ENCODE data around the gene FAM181A. TPM values are rescaled to one million over a fixed set of nuclear protein-coding genes. Genes with fewer than 3 reads are reported as not detected.

Gene FAM181A
- total RNA-seq, 4 donors from 2014 or later = not detected

DNA sequence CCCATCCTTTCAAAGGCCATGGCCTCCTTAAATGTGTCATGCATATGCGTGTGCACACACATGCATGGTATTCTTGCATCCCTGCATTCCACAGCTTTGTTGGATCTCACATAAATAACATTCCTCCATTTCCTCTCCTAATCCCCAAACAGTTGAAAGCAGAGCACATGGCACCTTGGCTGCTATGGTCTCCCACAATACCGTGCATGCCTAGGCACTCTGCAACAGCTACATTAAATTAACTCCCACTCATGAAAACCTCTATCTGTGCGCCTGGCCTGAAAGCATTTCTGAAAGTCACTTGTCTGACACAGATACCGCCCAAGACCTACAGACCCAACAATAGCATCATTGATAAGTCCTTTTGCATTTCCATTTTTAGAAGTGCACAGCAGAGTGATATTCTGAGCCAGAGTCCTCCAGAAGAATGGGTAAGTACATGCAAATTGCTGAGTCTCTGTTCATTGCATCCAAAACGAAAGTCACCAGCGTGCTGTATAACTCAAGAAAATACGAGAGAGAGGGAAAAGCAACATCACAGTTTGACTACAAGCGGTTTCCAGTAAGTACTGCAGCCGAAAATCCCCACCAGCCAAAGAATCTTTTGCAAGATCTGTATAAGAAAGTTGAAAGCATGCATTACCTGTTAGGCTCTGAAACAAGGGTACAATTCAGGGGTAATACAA lies 48.8 kb downstream of the FAM181A start:
- WGBS, 2 donors (ENCODE audit: low coverage in 1 of 2) = 38 to 56% methylated on average over 6 to 9 of the region's 9 CpGs
- TF ChIP-seq, protein P1, sequence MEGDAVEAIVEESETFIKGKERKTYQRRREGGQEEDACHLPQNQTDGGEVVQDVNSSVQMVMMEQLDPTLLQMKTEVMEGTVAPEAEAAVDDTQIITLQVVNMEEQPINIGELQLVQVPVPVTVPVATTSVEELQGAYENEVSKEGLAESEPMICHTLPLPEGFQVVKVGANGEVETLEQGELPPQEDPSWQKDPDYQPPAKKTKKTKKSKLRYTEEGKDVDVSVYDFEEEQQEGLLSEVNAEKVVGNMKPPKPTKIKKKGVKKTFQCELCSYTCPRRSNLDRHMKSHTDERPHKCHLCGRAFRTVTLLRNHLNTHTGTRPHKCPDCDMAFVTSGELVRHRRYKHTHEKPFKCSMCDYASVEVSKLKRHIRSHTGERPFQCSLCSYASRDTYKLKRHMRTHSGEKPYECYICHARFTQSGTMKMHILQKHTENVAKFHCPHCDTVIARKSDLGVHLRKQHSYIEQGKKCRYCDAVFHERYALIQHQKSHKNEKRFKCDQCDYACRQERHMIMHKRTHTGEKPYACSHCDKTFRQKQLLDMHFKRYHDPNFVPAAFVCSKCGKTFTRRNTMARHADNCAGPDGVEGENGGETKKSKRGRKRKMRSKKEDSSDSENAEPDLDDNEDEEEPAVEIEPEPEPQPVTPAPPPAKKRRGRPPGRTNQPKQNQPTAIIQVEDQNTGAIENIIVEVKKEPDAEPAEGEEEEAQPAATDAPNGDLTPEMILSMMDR (IDR thresholded peaks at IDR 0.05) = peak in 1 of 5 experiments; percentile 30
- TF ChIP-seq EP300 (IDR thresholded peaks at IDR 0.05; ENCODE audit: low read depth) = no peak
- TF ChIP-seq POLR2A (IDR thresholded peaks at IDR 0.05) = no peak
- TF ChIP-seq POLR2AphosphoS5 (IDR thresholded peaks at IDR 0.05) = no peak
- peak overlapping the region; percentile 28 to 43 (median 28) for H3K4me3 ChIP-seq
- H3K4me1 ChIP-seq = peaks cover 12 to 29% (median 24%) of the 10 kb centered on the region in 4 donors
- H3K36me3 ChIP-seq = no peaks in the 10 kb centered on the region
- peak overlapping the region; percentile 76 to 91 (median 85) for H3K27ac ChIP-seq
- in situ Hi-C loops (cut with MboI; ENCODE audit: low pct_ligation_motif_present in 1 of 4, low pct_unique_long_range_greater_than_20kb in 1 of 4, low sequenced_read_pairs in 3 of 4) (no loop called here), intact Hi-C loops (cut with DNase I; ENCODE audit: low total_unique reads) (no loop called here)
- H3K27me3 ChIP-seq = no peaks in the 10 kb centered on the region
- H3K9me3 ChIP-seq = no peaks in the 10 kb centered on the region
- no peak for DNase-seq

DNA sequence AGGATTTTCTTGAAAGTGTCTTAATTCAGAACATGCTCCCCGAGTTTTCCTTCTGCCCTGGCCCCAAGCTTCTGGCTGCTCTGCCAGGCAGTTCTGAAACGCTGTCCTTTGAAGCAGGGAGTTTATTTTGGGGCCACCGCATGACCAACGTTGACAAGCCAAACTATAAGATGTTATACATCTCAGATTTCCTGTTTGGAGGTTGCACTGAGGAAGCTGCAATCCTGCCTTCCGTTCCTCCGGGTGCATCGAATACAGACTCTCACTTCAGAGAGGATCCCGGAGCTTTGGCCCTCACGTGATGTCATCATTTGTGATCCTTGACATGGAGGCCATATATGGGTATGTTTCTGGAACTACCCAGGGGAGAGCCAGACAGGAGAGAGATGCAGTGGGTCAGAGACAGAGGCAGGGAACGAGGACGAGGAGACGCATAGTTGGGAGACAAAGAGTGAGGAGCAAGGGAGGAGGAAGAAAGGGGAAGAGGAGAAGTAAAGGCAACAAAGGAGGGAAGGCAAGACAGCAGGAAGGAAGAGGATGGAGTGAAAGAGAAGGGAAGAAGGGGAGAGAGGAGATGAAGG lies 49.4 kb downstream of the FAM181A start, which contains the start of gene ASB2:
Gene ASB2, minus strand, starts transcription at position 94 of the 581 bp plus-strand sequence. CDS start 12,031 bp downstream, outside the sequence.
- Histone ChIP-seq H3K4me1 (peaks cover 8 to 29% (median 24%) of the 10 kb centered on the region in 4 donors), H3K27ac (peak within 1 kb of the TSS; percentile 76 to 91 (median 85)), H3K4me3 (peak within 1 kb of the TSS; percentile 28 to 43 (median 28)), H3K36me3 (no peaks in the 10 kb centered on the region), H3K9me3 (no peaks in the 10 kb centered on the region), H3K27me3 (no peaks in the 10 kb centered on the region)
- DNase-seq = peak; percentile 41
- in situ Hi-C loops (cut with MboI; ENCODE audit: low pct_ligation_motif_present in 1 of 4, low pct_unique_long_range_greater_than_20kb in 1 of 4, low sequenced_read_pairs in 3 of 4) = no loop called here
- WGBS, 2 donors (ENCODE audit: low coverage in 1 of 2) = 25 to 37% methylated on average over 6 to 12 of the region's 12 CpGs
- intact Hi-C loops (cut with DNase I; ENCODE audit: low total_unique reads) = no loop called here
- peak; percentile 45 for TF ChIP-seq POLR2A (IDR thresholded peaks at IDR 0.05)
- TF ChIP-seq POLR2AphosphoS5 (IDR thresholded peaks at IDR 0.05) = peak; percentile 81 to 89 (median 83)
- TF ChIP-seq, protein P1 (IDR thresholded peaks at IDR 0.05) = no peak

DNA sequence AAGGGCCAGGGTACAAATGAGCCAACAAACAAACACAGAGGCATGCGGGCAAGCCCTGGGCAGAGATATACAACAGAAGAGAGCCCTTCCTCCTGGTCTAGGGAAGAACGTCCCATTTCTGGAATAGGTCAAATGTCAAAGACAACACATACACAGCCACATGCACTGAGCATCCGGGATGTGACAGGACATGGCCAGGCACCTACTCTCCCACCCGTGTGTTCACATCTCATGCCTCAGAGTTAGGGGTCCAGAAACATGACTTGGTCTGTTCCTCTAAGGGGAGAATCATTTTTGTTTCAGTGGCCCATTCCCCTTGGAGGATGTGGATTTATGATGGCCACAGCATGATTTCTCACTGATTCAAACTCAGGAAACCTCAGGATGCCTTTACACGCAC lies 50.0 kb downstream of the FAM181A start:
- in situ Hi-C loops (cut with MboI; ENCODE audit: low pct_ligation_motif_present in 1 of 4, low pct_unique_long_range_greater_than_20kb in 1 of 4, low sequenced_read_pairs in 3 of 4) (no loop called here), intact Hi-C loops (cut with DNase I; ENCODE audit: low total_unique reads) (no loop called here)
- Histone ChIP-seq H3K36me3 (no peaks in the 10 kb centered on the region), H3K9me3 (no peaks in the 10 kb centered on the region), H3K4me1 (peaks cover 7 to 28% (median 24%) of the 10 kb centered on the region in 4 donors), H3K27ac (peak overlapping the region; percentile 76 to 91 (median 85)), H3K4me3 (no peak overlapping the region), H3K27me3 (no peaks in the 10 kb centered on the region)
- WGBS, 2 donors (ENCODE audit: low coverage in 1 of 2) = 57 to 63% methylated on average over 1 to 5 of the region's 5 CpGs
- no peak for TF ChIP-seq POLR2AphosphoS5 (IDR thresholded peaks at IDR 0.05)
- no peak for DNase-seq

DNA sequence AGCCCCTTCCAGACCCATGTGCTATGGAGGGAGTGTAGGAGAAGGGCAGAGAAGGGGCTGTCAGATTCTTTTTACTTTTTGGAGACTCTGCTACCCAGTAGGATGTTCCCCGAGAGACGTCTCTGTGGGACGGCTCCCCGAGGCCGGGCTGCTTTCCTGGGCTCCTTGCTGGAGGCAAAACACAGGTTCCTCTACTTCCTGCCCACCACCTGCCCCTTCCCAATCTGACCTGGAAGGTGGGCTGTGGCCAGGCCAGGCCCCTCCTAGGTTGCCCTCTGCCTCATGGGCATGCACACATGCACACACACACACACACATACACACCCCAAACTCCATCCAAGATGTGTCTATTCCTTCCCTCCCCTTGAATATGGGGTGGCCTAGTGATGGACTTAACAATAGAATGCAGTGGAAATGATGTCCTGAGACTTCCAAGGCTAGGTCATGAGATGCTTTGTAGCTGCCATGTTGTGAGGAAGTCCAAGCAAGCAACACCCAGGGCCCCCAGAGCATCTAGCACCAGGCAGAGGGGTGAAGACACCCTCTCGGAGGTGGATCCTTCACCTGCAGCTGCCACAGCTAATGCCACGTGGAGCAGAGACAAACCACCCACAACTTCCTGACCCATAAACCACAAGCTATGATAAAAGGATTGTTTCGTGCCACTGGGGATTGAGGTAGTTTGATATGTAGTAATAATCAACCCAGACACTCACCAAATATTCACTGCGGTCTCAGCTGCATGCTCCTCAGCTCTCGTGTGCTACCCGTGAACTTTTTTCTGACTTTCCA lies 50.8 kb downstream of the FAM181A start:
- WGBS, 2 donors (ENCODE audit: low coverage in 1 of 2) = 68 to 86% methylated on average over 3 to 11 of the region's 11 CpGs
- H3K4me3 ChIP-seq = no peak overlapping the region
- no peaks in the 10 kb centered on the region for H3K27me3 ChIP-seq
- no peak for TF ChIP-seq EP300 (IDR thresholded peaks at IDR 0.05; ENCODE audit: low read depth)
- no peak for TF ChIP-seq POLR2AphosphoS5 (IDR thresholded peaks at IDR 0.05)
- TF ChIP-seq POLR2A (IDR thresholded peaks at IDR 0.05) = no peak
- TF ChIP-seq, protein P1 (IDR thresholded peaks at IDR 0.05) = no peak
- peaks cover 7 to 24% (median 22%) of the 10 kb centered on the region in 4 donors for H3K4me1 ChIP-seq
- intact Hi-C loops (cut with DNase I; ENCODE audit: low total_unique reads) = no loop called here
- DNase-seq = peak; percentile 54
- no peaks in the 10 kb centered on the region for H3K9me3 ChIP-seq
- peak overlapping the region; percentile 76 to 91 (median 85) for H3K27ac ChIP-seq
- H3K36me3 ChIP-seq = no peaks in the 10 kb centered on the region
- in situ Hi-C loops (cut with MboI; ENCODE audit: low pct_ligation_motif_present in 1 of 4, low pct_unique_long_range_greater_than_20kb in 1 of 4, low sequenced_read_pairs in 3 of 4) = no loop called here
